HepG2 (cell line): ENCODE data around the gene HYAL2. TPM values are rescaled to one million over a fixed set of nuclear protein-coding genes. Genes with fewer than 3 reads are reported as not detected.

Experiments
- AKAP8 ChIP-seq: sonication (generic); formaldehyde crosslinking; IDR thresholded peaks from 2 replicates; pipeline ENCODE4 v1.5.1; 2020; ENCODE audit warnings: mild to moderate bottlenecking, missing genetic modification reagents
- BRCA1 ChIP-seq: sonication (generic); formaldehyde crosslinking; IDR thresholded peaks from 2 replicates; pipeline ENCODE4 v1.4.0; 2020; ENCODE audit warnings: missing genetic modification reagents
- CEBPG ChIP-seq: IDR thresholded peaks from 2 replicates; pipeline ENCODE4 v1.6.1; 2016
- JUNB ChIP-seq: sonication (generic); formaldehyde crosslinking; IDR thresholded peaks from 2 replicates; pipeline ENCODE4 v1.8.0; 2022; ENCODE audit warnings: missing genetic modification reagents, mild to moderate bottlenecking, borderline replicate concordance
- MAFF ChIP-seq: IDR thresholded peaks from 2 replicates; pipeline ENCODE4 v1.6.1; 2011; ENCODE audit warnings: low read depth, low read length, improper control_type of control experiment
- PAWR ChIP-seq: sonication (generic); formaldehyde crosslinking; IDR thresholded peaks from 2 replicates; pipeline ENCODE4 v1.4.0; 2020; ENCODE audit warnings: missing genetic modification reagents, mild to moderate bottlenecking, borderline replicate concordance
- RBM39 ChIP-seq: fragments of 200-400 bp; formaldehyde crosslinking; IDR thresholded peaks from one replicate; pipeline ENCODE4 v1.6.1; 2018; ENCODE audit warnings: antibody characterized with exemption, mild to moderate bottlenecking, low read depth, low read length; ENCODE audit not compliant: poor library complexity, severe bottlenecking
- SMARCC2 ChIP-seq: fragments of 450-650 bp; IDR thresholded peaks from 2 replicates; pipeline ENCODE4 v1.6.1; 2017; ENCODE audit warnings: antibody characterized with exemption, mild to moderate bottlenecking
- ZFP36 ChIP-seq: fragments of 150-350 bp; IDR thresholded peaks from 2 replicates; pipeline ENCODE4 v1.6.1; 2018; ENCODE audit warnings: borderline replicate concordance, low read length, low read depth; ENCODE audit not compliant: partially characterized antibody
- ZFP41 ChIP-seq: sonication (generic); formaldehyde crosslinking; IDR thresholded peaks from 2 replicates; pipeline ENCODE4 v1.4.0; 2020; ENCODE audit warnings: mild to moderate bottlenecking, missing genetic modification reagents, borderline replicate concordance
- ZNF180 ChIP-seq: sonication (generic); formaldehyde crosslinking; IDR thresholded peaks from 2 replicates; pipeline ENCODE4 v1.4.0; 2020; ENCODE audit warnings: low read depth, missing genetic modification reagents, borderline replicate concordance
- ZNF224 ChIP-seq: sonication (generic); formaldehyde crosslinking; IDR thresholded peaks from 2 replicates; pipeline ENCODE4 v1.5.0; 2020; ENCODE audit warnings: mild to moderate bottlenecking, missing genetic modification reagents
- ZNF558 ChIP-seq: sonication (generic); formaldehyde crosslinking; IDR thresholded peaks from 2 replicates; pipeline ENCODE4 v1.9.0; 2022; ENCODE audit warnings: mild to moderate bottlenecking, missing genetic modification reagents, borderline replicate concordance
- ZNF589 ChIP-seq: sonication (generic); formaldehyde crosslinking; conservative IDR thresholded peaks from 2 replicates; pipeline ENCODE4 v1.8.0; 2022; ENCODE audit warnings: mild to moderate bottlenecking, moderate library complexity, missing genetic modification reagents
- ZNF749 ChIP-seq: sonication (generic); formaldehyde crosslinking; IDR thresholded peaks from 2 replicates; pipeline ENCODE4 v1.8.0; 2022; ENCODE audit warnings: mild to moderate bottlenecking, missing genetic modification reagents, moderate library complexity, borderline replicate concordance
- ZNF850 ChIP-seq: sonication (generic); formaldehyde crosslinking; conservative IDR thresholded peaks from 2 replicates; pipeline ENCODE4 v1.9.0; 2021; ENCODE audit warnings: mild to moderate bottlenecking, missing genetic modification reagents
- polyA plus RNA-seq, 8 experiments: library from polyadenylated mRNA; depleted of rRNA in 3 of 8; stranded (reverse) in 7 of 8; unstranded in 1 of 8; fragments of >200 nt; fragmentation: Illumina TruSeq in 4 of 8; extraction: Trizol in 4 of 8; gene quantifications; 2 replicates each; pipeline versions ENCODE4 v1.2.1 to v1.2.3, GENCODE V29; 2011 to 2016; ENCODE audit warnings: low read depth in 4 of 8, missing spikeins in 1 of 8, mixed read lengths in 1 of 8; ENCODE audit not compliant: insufficient read depth in 1 of 8
- total RNA-seq, 5 experiments: library from RNA; depleted of rRNA; stranded (reverse); fragments of >200 nt; fragmentation: Illumina TruSeq; extraction: Trizol; gene quantifications; 2 replicates each; pipeline ENCODE4 v1.2.3, GENCODE V29; 2016; ENCODE audit warnings: low read depth in 1 of 5
- TF ChIP-seq, protein P1 (sequence below): sonication (generic); formaldehyde crosslinking; IDR thresholded peaks from 2 replicates; pipeline ENCODE4 v1.8.1; 2023; ENCODE audit warnings: missing genetic modification reagents, inconsistent platforms, borderline replicate concordance
- TF ChIP-seq, protein P2 (sequence below), 2 experiments: fragments of 450-650 bp in 1 of 2; sonication (generic) in 1 of 2; formaldehyde crosslinking in 1 of 2; IDR thresholded peaks; 2 replicates each; pipeline versions ENCODE4 v1.6.1 to v1.8.0; 2016 to 2022; ENCODE audit warnings: antibody characterized with exemption in 1 of 2, mild to moderate bottlenecking in 1 of 2, missing genetic modification reagents in 1 of 2

HYAL2 gene
- total and polyA plus RNA-seq, 2 of the 13 experiments (the other 11 are each of a cell fraction or from before 2014, with no cell fraction given) = 76.2 to 102 TPM

DNA sequence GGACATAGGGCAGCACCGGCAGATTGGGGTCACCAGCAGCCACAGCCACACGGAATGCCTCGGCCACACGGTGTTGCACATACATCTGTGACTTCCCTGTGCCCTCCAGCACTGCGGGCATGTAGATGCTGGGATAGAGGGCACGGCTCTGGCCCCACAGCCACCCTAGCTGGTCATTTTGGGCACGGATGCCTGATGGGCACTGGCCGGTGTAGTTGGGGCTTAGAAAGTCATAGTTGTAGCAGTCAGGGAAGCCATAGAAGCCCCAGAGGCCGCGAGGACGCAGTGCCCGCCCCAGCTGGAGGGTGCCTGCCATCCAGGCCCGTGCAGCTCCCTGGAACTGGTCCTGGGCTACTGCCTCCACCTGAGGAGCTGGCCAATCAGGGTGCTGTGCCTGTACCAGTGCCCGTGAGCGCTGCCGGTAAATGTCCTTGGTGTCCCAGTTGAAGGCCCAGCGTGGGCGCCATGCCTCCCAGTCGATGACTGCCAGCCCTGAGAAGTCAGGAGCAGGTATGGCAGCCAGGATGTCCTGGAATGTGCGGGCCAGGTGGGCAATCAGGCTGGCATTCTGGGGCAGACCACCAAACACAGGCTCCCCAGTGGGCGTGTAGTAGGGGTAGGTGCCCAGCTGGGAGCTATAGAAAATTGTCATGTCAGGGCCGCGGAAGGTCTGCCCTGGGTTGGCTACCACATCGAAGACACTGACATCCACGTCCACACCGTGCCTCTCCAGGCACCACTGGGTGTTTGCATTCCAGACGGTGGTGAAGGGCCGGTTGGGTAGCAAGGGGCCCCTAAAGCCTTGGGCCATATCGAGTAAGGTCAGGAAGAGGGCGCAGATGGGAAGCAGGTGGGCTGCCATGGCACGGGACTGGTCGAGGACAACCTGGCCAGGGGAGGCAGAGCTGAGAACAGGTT lies 20.2 kb downstream of the HYAL2 start (continued):
- TF ChIP-seq RBM39 (no peak), SMARCC2 (no peak), ZFP36 (no peak), ZNF558 (CRISPR knock-in tag) (peak; percentile 8; the same call in 1 of the 2 replicates), ZNF749 (CRISPR knock-in tag) (no peak), JUNB (CRISPR knock-in tag) (0 out of 2 replicates have a peak, but pooled peaks have one; percentile 15), ZNF589 (CRISPR knock-in tag) (no peak), ZFP41 (CRISPR knock-in tag) (no peak), ZNF850 (CRISPR knock-in tag) (no peak), MAFF (no peak), BRCA1 (no peak), AKAP8 (peak; percentile 18; the same call in 1 of the 2 replicates), ZNF180 (CRISPR knock-in tag) (0 out of 2 replicates have a peak, but pooled peaks have one; percentile 61), CEBPG (CRISPR knock-in tag) (no peak), PAWR (CRISPR knock-in tag) (0 out of 2 replicates have a peak, but pooled peaks have one; percentile 78), ZNF224 (no peak)
- TF ChIP-seq, protein P1, sequence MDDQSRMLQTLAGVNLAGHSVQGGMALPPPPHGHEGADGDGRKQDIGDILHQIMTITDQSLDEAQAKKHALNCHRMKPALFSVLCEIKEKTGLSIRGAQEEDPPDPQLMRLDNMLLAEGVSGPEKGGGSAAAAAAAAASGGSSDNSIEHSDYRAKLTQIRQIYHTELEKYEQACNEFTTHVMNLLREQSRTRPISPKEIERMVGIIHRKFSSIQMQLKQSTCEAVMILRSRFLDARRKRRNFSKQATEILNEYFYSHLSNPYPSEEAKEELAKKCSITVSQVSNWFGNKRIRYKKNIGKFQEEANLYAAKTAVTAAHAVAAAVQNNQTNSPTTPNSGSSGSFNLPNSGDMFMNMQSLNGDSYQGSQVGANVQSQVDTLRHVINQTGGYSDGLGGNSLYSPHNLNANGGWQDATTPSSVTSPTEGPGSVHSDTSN (CRISPR knock-in tag) = no peak
- TF ChIP-seq, protein P2, sequence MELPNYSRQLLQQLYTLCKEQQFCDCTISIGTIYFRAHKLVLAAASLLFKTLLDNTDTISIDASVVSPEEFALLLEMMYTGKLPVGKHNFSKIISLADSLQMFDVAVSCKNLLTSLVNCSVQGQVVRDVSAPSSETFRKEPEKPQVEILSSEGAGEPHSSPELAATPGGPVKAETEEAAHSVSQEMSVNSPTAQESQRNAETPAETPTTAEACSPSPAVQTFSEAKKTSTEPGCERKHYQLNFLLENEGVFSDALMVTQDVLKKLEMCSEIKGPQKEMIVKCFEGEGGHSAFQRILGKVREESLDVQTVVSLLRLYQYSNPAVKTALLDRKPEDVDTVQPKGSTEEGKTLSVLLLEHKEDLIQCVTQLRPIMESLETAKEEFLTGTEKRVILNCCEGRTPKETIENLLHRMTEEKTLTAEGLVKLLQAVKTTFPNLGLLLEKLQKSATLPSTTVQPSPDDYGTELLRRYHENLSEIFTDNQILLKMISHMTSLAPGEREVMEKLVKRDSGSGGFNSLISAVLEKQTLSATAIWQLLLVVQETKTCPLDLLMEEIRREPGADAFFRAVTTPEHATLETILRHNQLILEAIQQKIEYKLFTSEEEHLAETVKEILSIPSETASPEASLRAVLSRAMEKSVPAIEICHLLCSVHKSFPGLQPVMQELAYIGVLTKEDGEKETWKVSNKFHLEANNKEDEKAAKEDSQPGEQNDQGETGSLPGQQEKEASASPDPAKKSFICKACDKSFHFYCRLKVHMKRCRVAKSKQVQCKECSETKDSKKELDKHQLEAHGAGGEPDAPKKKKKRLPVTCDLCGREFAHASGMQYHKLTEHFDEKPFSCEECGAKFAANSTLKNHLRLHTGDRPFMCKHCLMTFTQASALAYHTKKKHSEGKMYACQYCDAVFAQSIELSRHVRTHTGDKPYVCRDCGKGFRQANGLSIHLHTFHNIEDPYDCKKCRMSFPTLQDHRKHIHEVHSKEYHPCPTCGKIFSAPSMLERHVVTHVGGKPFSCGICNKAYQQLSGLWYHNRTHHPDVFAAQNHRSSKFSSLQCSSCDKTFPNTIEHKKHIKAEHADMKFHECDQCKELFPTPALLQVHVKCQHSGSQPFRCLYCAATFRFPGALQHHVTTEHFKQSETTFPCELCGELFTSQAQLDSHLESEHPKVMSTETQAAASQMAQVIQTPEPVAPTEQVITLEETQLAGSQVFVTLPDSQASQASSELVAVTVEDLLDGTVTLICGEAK (IDR thresholded peaks at IDR 0.05) = no peak
- TF ChIP-seq, protein P2 (CRISPR knock-in tag; IDR thresholded peaks at IDR 0.05) = peak; percentile 35; the same call in 1 of the 2 replicates
